ENCODE results near the gene SNX5. TPM values are rescaled to one million over a fixed set of nuclear protein-coding genes. Genes with fewer than 3 reads are reported as not detected.

The SNX5 gene
- total RNA-seq, 2 donors from 2014 or later = 48.3 to 84.8 TPM

- no peak for TF ChIP-seq CTCF (IDR thresholded peaks at IDR 0.05)
- no peak for TF ChIP-seq POLR2AphosphoS5 (IDR thresholded peaks at IDR 0.05)
- no peak for TF ChIP-seq POLR2A (IDR thresholded peaks at IDR 0.05)
- Histone ChIP-seq H3K36me3 (no peaks in the 10 kb centered on the region), H3K27me3 (replicated peaks; ENCODE audit: insufficient read depth) (no peaks in the 10 kb centered on the region), H3K4me3 (no peak overlapping the region), H3K27ac (peak overlapping the region; percentile 18 to 28), H3K4me1 (replicated peaks) (no peaks in the 10 kb centered on the region), H3K9me3 (no peaks in the 10 kb centered on the region)
- no peak for DNase-seq (ENCODE audit: low spot score)
- 85% methylated on average over 5 of the region's 5 CpGs for WGBS
- intact Hi-C loops (cut with DNase I) = no loop called here
Observed at GRCh38 chr20:17959257-17959627, 9.4 kb downstream of the SNX5 start.

GRCh38 chr20:17958373-17959256, 10.0 kb downstream of the SNX5 start:
- no peak for DNase-seq (ENCODE audit: low spot score)
- Histone ChIP-seq H3K4me3 (no peak overlapping the region), H3K36me3 (no peaks in the 10 kb centered on the region), H3K9me3 (no peaks in the 10 kb centered on the region), H3K27ac (peak overlapping the region; percentile 18 to 28), H3K27me3 (replicated peaks; ENCODE audit: insufficient read depth) (no peaks in the 10 kb centered on the region), H3K4me1 (replicated peaks) (no peaks in the 10 kb centered on the region)
- WGBS = 39% methylated on average over 5 of the region's 5 CpGs
- intact Hi-C loops (cut with DNase I) = no loop called here
- TF ChIP-seq POLR2AphosphoS5 (IDR thresholded peaks at IDR 0.05) = no peak
- TF ChIP-seq CTCF (IDR thresholded peaks at IDR 0.05) = peak in 1 of 4 experiments; percentile 47

GRCh38 chr20:17957505-17958363, 10.9 kb downstream of the SNX5 start:
- Histone ChIP-seq H3K27ac (no peak overlapping the region), H3K9me3 (no peaks in the 10 kb centered on the region), H3K4me3 (no peak overlapping the region), H3K36me3 (no peaks in the 10 kb centered on the region), H3K27me3 (replicated peaks; ENCODE audit: insufficient read depth) (no peaks in the 10 kb centered on the region), H3K4me1 (replicated peaks) (no peaks in the 10 kb centered on the region)
- no peak for TF ChIP-seq CTCF (IDR thresholded peaks at IDR 0.05)
- intact Hi-C loops (cut with DNase I) = no loop called here
- no peak for DNase-seq (ENCODE audit: low spot score)
- WGBS = 48% methylated on average over 5 of the region's 5 CpGs

GRCh38 chr20:17956099-17956685, 12.4 kb downstream of the SNX5 start:
- H3K4me3 ChIP-seq = no peak overlapping the region
- no peak for DNase-seq (ENCODE audit: low spot score)
- intact Hi-C loops (cut with DNase I) = no loop called here
- H3K36me3 ChIP-seq = no peaks in the 10 kb centered on the region
- H3K9me3 ChIP-seq = no peaks in the 10 kb centered on the region
- 82% methylated on average over 8 of the region's 8 CpGs for WGBS
- no peak for TF ChIP-seq POLR2AphosphoS5 (IDR thresholded peaks at IDR 0.05)
- no peak for TF ChIP-seq POLR2A (IDR thresholded peaks at IDR 0.05)
- TF ChIP-seq CTCF (IDR thresholded peaks at IDR 0.05) = no peak
- no peak overlapping the region for H3K27ac ChIP-seq
- no peaks in the 10 kb centered on the region for H3K4me1 ChIP-seq (replicated peaks)
- H3K27me3 ChIP-seq (replicated peaks; ENCODE audit: insufficient read depth) = no peaks in the 10 kb centered on the region

All from prostate gland (tissue), 2 donors.